ENCODE data around the gene NLGN3.
"Not testable (repeated sequence)": the region's sequence is repeated elsewhere in the genome, so short reads cannot be mapped to it uniquely, and the experiment has no call there.

Gene NLGN3

GRCh38 chrX:71173440-71173839, 28.8 kb downstream of the NLGN3 start:
- no peak for DNase-seq

GRCh38 chrX:71174795-71175194, 30.2 kb downstream of the NLGN3 start:
- no peak for DNase-seq

- no peak for DNase-seq
These were observed 30.9 kb downstream of the NLGN3 start for GRCh38 chrX:71175531-71175930.

GRCh38 chrX:71177327-71177726, 32.7 kb downstream of the NLGN3 start:
- DNase-seq: no peak

GRCh38 chrX:71178908-71179307, 34.3 kb downstream of the NLGN3 start:
- DNase-seq: peak; percentile 25

- not testable (repeated sequence) for DNase-seq
These were observed 36.1 kb downstream of the NLGN3 start for GRCh38 chrX:71180579-71181265.

- DNase-seq: no peak
These were observed 36.9 kb downstream of the NLGN3 start for GRCh38 chrX:71181558-71181909.

GRCh38 chrX:71181910-71182799, 37.5 kb downstream of the NLGN3 start:
- DNase-seq: peak; percentile 82

- DNase-seq: no peak
These were observed 38.2 kb downstream of the NLGN3 start for GRCh38 chrX:71182871-71183270.

GRCh38 chrX:71183341-71183740, 38.7 kb downstream of the NLGN3 start:
- no peak for DNase-seq

- no peak for DNase-seq
These were observed 39.5 kb downstream of the NLGN3 start for GRCh38 chrX:71184092-71184491.

- no peak for DNase-seq
These were observed 40.3 kb downstream of the NLGN3 start for GRCh38 chrX:71184803-71185495.

- DNase-seq: no peak
These were observed 46.6 kb downstream of the NLGN3 start for GRCh38 chrX:71191248-71191647.

GRCh38 chrX:71195964-71196649, 51.5 kb downstream of the NLGN3 start:
- DNase-seq: no peak

- no peak for DNase-seq
These were observed 53.4 kb downstream of the NLGN3 start for GRCh38 chrX:71198066-71198465.

GRCh38 chrX:71199252-71200008, 54.8 kb downstream of the NLGN3 start:
- DNase-seq: no peak

GRCh38 chrX:71210816-71211215, 66.2 kb downstream of the NLGN3 start:
- DNase-seq: no peak

GRCh38 chrX:71212536-71212935, 67.9 kb downstream of the NLGN3 start:
- no peak for DNase-seq

- no peak for DNase-seq
These were observed 69.5 kb downstream of the NLGN3 start for GRCh38 chrX:71214152-71214551.

GRCh38 chrX:71214604-71215337, 70.1 kb downstream of the NLGN3 start:
- no peak for DNase-seq

GRCh38 chrX:71215338-71215912, 70.8 kb downstream of the NLGN3 start:
- DNase-seq: no peak

Measured in kidney glomerular epithelial cell (primary cell).